Lung (tissue), 12 donors: ENCODE results near the gene HEPACAM. TPM values are rescaled to one million over a fixed set of nuclear protein-coding genes. Genes with fewer than 3 reads are reported as not detected.

Experiments
- ATAC-seq: fragments of 200-7000 bp; cut with Tn5 transposase; one replicate; pipeline ENCODE4 v1.9.1; 2020; ENCODE audit warnings: moderate number of reproducible peaks; ENCODE audit not compliant: insufficient read depth, low FRiP score
- DNase-seq, 3 donors: peaks; one replicate each; pipeline ENCODE4 v3.0.0-alpha.2; 2013 to 2017
- H3K27ac ChIP-seq, 2 donors: one replicate each; pipeline ENCODE4 v1.5.1; 2013; ENCODE audit warnings: mild to moderate bottlenecking in 2 of 2, moderate library complexity in 2 of 2, control low read depth in 1 of 2, inconsistent platforms in 1 of 2, low read depth in 1 of 2, low read length in 1 of 2
- H3K27me3 ChIP-seq, 3 donors: one replicate each; pipeline ENCODE4 v1.5.1; 2013; ENCODE audit warnings: low read length in 2 of 3; ENCODE audit not compliant: control insufficient read depth in 3 of 3, insufficient read depth in 3 of 3
- H3K36me3 ChIP-seq, 4 donors: one replicate each; pipeline ENCODE4 v1.5.1; 2013; ENCODE audit warnings: low read length in 4 of 4, mild to moderate bottlenecking in 1 of 4, moderate library complexity in 1 of 4; ENCODE audit not compliant: control insufficient read depth in 4 of 4, insufficient read depth in 4 of 4
- H3K4me1 ChIP-seq, 5 donors: one replicate each; pipeline ENCODE4 v1.5.1; 2013; ENCODE audit warnings: low read length in 5 of 5, mild to moderate bottlenecking in 2 of 5, moderate library complexity in 1 of 5; ENCODE audit not compliant: control insufficient read depth in 5 of 5, insufficient read depth in 5 of 5
- H3K4me3 ChIP-seq: one replicate; pipeline ENCODE4 v1.5.1; 2013; ENCODE audit warnings: mild to moderate bottlenecking, control low read depth, moderate library complexity
- H3K9ac ChIP-seq, 2 donors: one replicate each; pipeline ENCODE4 v1.5.1; 2013; ENCODE audit warnings: low read length in 2 of 2, control low read depth in 1 of 2; ENCODE audit not compliant: insufficient read depth in 1 of 2
- H3K9me3 ChIP-seq, 4 donors: one replicate each; pipeline ENCODE4 v1.5.1; 2013; ENCODE audit warnings: low read length in 3 of 4, mild to moderate bottlenecking in 1 of 4, moderate library complexity in 1 of 4; ENCODE audit not compliant: control insufficient read depth in 4 of 4, insufficient read depth in 3 of 4
- CTCF ChIP-seq: IDR thresholded peaks from 2 replicates; pipeline ENCODE4 v1.5.1; 2012; ENCODE audit warnings: mild to moderate bottlenecking; ENCODE audit errors: control extremely low read depth, extremely low read depth
- WGBS, 2 donors: extraction: QIAGEN DNeasy Blood & Tissue Kit; methylation state at CpG; one replicate each; pipeline ENCODE4 v1.1.7; 2013; 5-methylcytosine and 5-hydroxymethylcytosine counted together
- polyA plus RNA-seq, 2 donors: library from polyadenylated mRNA; stranded (reverse); fragments of 200-250 nt; gene quantifications; one replicate each; pipeline ENCODE4 v1.2.1, GENCODE V29; 2013
- total RNA-seq, 2 donors: library from RNA; depleted of rRNA in 1 of 2; stranded (reverse); fragments of >200 nt in 1 of 2; gene quantifications; one replicate each; pipeline ENCODE4 v1.2.1, GENCODE V29; 2014 to 2021
- donor health status: control.
- donor health status: control.
- donor health status: Bipolar disorder and iron deficiency.
- donor health status: healthy.
- donor health status: DM: yes; HTN: yes; CAD: no.

HEPACAM gene
- total and polyA plus RNA-seq, 4 donors: 0.02 TPM; not detected in 3

GRCh38 chr11:124878759-124879492 is 56.9 kb downstream of the HEPACAM start:
- 94 to 97% methylated on average over 11 of the region's 11 CpGs for WGBS, 2 donors
- Histone ChIP-seq H3K9me3 (no peaks in the 10 kb centered on the region), H3K9ac (no peak overlapping the region), H3K4me3 (no peak overlapping the region), H3K4me1 (peaks cover 0 to 19% (median 3%) of the 10 kb centered on the region in 5 donors), H3K36me3 (no peaks in the 10 kb centered on the region), H3K27me3 (peaks cover 0 to 7% (median 0%) of the 10 kb centered on the region in 3 donors), H3K27ac (no peak overlapping the region)
- TF ChIP-seq CTCF: no peak
- no peak for DNase-seq
- ATAC-seq: no peak

GRCh38 chr11:124877910-124878758 is 57.7 kb downstream of the HEPACAM start:
- peaks cover 0 to 19% (median 3%) of the 10 kb centered on the region in 5 donors for H3K4me1 ChIP-seq
- no peak overlapping the region for H3K4me3 ChIP-seq
- no peak overlapping the region for H3K27ac ChIP-seq
- H3K36me3 ChIP-seq: no peaks in the 10 kb centered on the region
- no peak for TF ChIP-seq CTCF
- H3K9me3 ChIP-seq: no peaks in the 10 kb centered on the region
- ATAC-seq (no peak), DNase-seq (no peak)
- WGBS, 2 donors: 65 to 70% methylated on average over 17 of the region's 17 CpGs
- H3K27me3 ChIP-seq: peaks cover 0 to 10% (median 3%) of the 10 kb centered on the region in 3 donors
- peak overlapping the region in 1 of 2 donors; percentile 37 for H3K9ac ChIP-seq

GRCh38 chr11:124877631-124877909 is 58.3 kb downstream of the HEPACAM start:
- ATAC-seq (no peak), DNase-seq (no peak)
- Histone ChIP-seq H3K27me3 (peaks cover 0 to 16% (median 7%) of the 10 kb centered on the region in 3 donors), H3K4me1 (peaks cover 0 to 19% (median 3%) of the 10 kb centered on the region in 5 donors), H3K36me3 (no peaks in the 10 kb centered on the region), H3K4me3 (no peak overlapping the region), H3K27ac (no peak overlapping the region), H3K9ac (peak overlapping the region in 1 of 2 donors; percentile 37), H3K9me3 (no peaks in the 10 kb centered on the region)
- TF ChIP-seq CTCF: no peak
- whole genome bisulfite sequencing, 2 donors: 34 to 36% methylated on average over 10 of the region's 10 CpGs
